K562 (cell line): ENCODE measurements around the gene COX6A2. TPM values are rescaled to one million over a fixed set of nuclear protein-coding genes. Genes with fewer than 3 reads are reported as not detected.
A peak's percentile ranks its signal among the peaks of the same experiment; 100 is the strongest.

Source experiments
- ATF4 ChIP-seq: fragments of 450-650 bp; formaldehyde crosslinking; IDR thresholded peaks from 2 replicates; pipeline ENCODE4 v1.4.0; 2022; ENCODE audit warnings: mild to moderate bottlenecking, moderate library complexity
- ETV6 ChIP-seq, 3 experiments: fragments of 150-350 bp in 1 of 3; sonication (generic) in 1 of 3; formaldehyde crosslinking in 1 of 3; IDR thresholded peaks; 2 replicates each; pipeline versions ENCODE4 v1.6.1 to v1.8.0; 2014 to 2022; ENCODE audit warnings: borderline replicate concordance in 2 of 3, low read depth in 2 of 3, antibody characterized with exemption in 1 of 3, low read length in 1 of 3, mild to moderate bottlenecking in 1 of 3, missing genetic modification reagents in 1 of 3
- EZH2 ChIP-seq: IDR thresholded peaks from 2 replicates; pipeline ENCODE4 v1.6.1; 2012; ENCODE audit warnings: low read depth, mild to moderate bottlenecking, inconsistent platforms, low read length, borderline replicate concordance
- HMBOX1 ChIP-seq: sonication (generic); IDR thresholded peaks from 2 replicates; pipeline ENCODE4 v1.6.1; 2016
- KLF10 ChIP-seq: fragments of 250-450 bp; sonication (Bioruptor Pico); IDR thresholded peaks from 2 replicates; pipeline ENCODE4 v1.6.1; 2021; ENCODE audit warnings: matching md5 sums
- MAZ ChIP-seq, 2 experiments: fragments of 450-650 bp in 1 of 2; sonication (generic) in 1 of 2; formaldehyde crosslinking; IDR thresholded peaks in 1 of 2; conservative IDR thresholded peaks in 1 of 2; 2 replicates each; pipeline versions ENCODE4 v1.4.0 to v1.5.0; 2020; ENCODE audit warnings: mild to moderate bottlenecking in 1 of 2, missing genetic modification reagents in 1 of 2
- MYC ChIP-seq, 2 experiments: fragments of 250-450 bp in 1 of 2; sonication (Bioruptor Pico) in 1 of 2; IDR thresholded peaks; 2 replicates each; pipeline versions ENCODE4 v1.5.1 to v1.6.1; 2012 to 2021; ENCODE audit warnings: low read depth in 2 of 2, borderline replicate concordance in 1 of 2, improper control_type of control experiment in 1 of 2, low read length in 1 of 2, mild to moderate bottlenecking in 1 of 2, moderate library complexity in 1 of 2
- PCBP2 ChIP-seq: fragments of 200-400 bp; formaldehyde crosslinking; IDR thresholded peaks from 2 replicates; pipeline ENCODE4 v1.6.1; 2018; ENCODE audit warnings: low read length, low read depth, mild to moderate bottlenecking, moderate library complexity; ENCODE audit not compliant: poor library complexity, severe bottlenecking
- POLR2AphosphoS5 ChIP-seq: IDR thresholded peaks from 2 replicates; pipeline ENCODE4 v1.6.1; 2011; ENCODE audit warnings: mild to moderate bottlenecking, low read depth, low read length, moderate library complexity; ENCODE audit not compliant: control insufficient read depth, insufficient read depth
- POLR3A ChIP-seq: IDR thresholded peaks from 2 replicates; pipeline ENCODE4 v1.6.1; 2011; ENCODE audit warnings: borderline replicate concordance, mild to moderate bottlenecking, moderate library complexity; ENCODE audit not compliant: insufficient read length, insufficient read depth; ENCODE audit errors: extremely low read depth
- SUPT5H ChIP-seq: fragments of 450-650 bp; IDR thresholded peaks from 2 replicates; pipeline ENCODE4 v1.6.1; 2016
- TCFL5 ChIP-seq: fragments of 250-450 bp; sonication (Bioruptor Pico); conservative IDR thresholded peaks from 2 replicates; pipeline ENCODE4 v1.6.1; 2021; ENCODE audit warnings: mild to moderate bottlenecking, moderate library complexity, matching md5 sums
- ZNF592 ChIP-seq: fragments of 450-650 bp; IDR thresholded peaks from 2 replicates; pipeline ENCODE4 v1.6.1; 2017; ENCODE audit warnings: antibody characterized with exemption, mild to moderate bottlenecking
- polyA plus RNA-seq, 8 experiments: library from polyadenylated mRNA; depleted of rRNA in 4 of 8; stranded (reverse) in 5 of 8; unstranded in 3 of 8; fragments of >200 nt; fragmentation: Nextera tagmentation in 2 of 8; fragmentation: Illumina TruSeq in 1 of 8; extraction: Ambion mirVana in 2 of 8; extraction: Trizol in 1 of 8; gene quantifications; 2 replicates each; pipeline versions ENCODE4 v1.2.1 to v1.2.3, GENCODE V29; 2011 to 2014; ENCODE audit warnings: inconsistent platforms in 1 of 8, missing spikeins in 1 of 8
- total RNA-seq, 7 experiments: library from RNA; depleted of rRNA in 6 of 7; stranded (reverse); fragments of >200 nt in 6 of 7; fragmentation: Illumina TruSeq in 2 of 7; extraction: Trizol in 2 of 7; gene quantifications; 2 replicates each; pipeline versions ENCODE4 v1.2.1 to v1.2.3, GENCODE V29; 2011 to 2021; ENCODE audit warnings: low replicate concordance in 1 of 7
- TF ChIP-seq, protein P1 (sequence below), 2 experiments: fragments of 450-650 bp; conservative IDR thresholded peaks; 2 replicates each; pipeline ENCODE4 v1.6.1; 2017; ENCODE audit warnings: mild to moderate bottlenecking in 2 of 2, moderate library complexity in 2 of 2
- TF ChIP-seq, protein P2 (sequence below): sonication (generic); formaldehyde crosslinking; IDR thresholded peaks from 2 replicates; pipeline ENCODE4 v1.8.1; 2023; ENCODE audit warnings: mild to moderate bottlenecking, missing genetic modification reagents, moderate library complexity

COX6A2 gene
- total and polyA plus RNA-seq, 9 of the 15 experiments (the other 6 are each of a cell fraction or from before 2014, with no cell fraction given), result not detected

DNA sequence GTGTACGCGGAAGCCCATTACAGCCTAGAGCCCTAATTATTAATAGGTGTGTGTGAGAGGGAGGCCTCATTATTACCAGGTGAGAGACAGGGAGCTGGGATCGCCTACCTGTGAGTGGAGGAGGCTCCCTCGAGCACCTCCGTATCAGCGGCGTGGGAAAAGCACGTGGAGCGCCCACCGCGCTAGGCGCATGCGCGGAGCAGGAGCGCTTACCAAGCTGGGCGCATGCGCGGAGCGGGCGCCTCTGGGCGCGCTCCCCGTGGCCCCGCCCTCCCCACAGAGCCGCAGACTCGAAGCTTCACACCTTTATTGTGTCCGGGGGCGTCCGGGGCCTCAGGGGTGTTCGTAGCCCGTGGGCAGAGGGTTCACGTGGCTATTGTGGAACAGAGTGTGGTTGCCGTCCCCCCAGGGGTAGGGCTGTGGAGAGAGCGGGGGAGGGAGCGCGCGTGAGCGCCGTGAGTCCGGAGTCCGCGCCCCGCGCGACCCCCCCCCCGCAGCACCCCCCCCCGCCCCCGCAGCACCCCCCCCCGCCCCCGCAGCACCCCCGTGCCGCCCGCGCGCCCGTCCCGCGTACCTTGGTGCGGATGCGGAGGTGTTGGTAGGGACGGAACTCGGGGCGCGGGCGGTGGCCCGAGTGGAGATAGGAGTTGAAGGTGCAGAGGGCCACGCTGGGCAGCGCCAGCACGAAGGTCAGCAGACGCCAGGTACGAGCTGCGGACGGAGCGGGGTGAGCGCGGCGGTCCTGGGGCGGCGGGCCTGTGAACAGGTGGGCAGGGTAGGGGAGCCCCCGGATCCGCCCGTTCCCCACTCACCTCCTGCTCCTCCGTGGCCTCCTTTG, 500 bp downstream of the COX6A2 start (continued):
- TF ChIP-seq HMBOX1 (no peak), ZNF592 (0 out of 2 replicates have a peak, but pooled peaks have one; percentile 51), ATF4 (CRISPR knock-in tag) (no peak), EZH2 (no peak), MAZ (CRISPR knock-in tag; conservative IDR thresholded peaks at IDR 0.05 in 1 of 2, IDR thresholded peaks at IDR 0.05 in 1 of 2) (peak in 1 of 2 experiments; percentile 43; a peak in 2 of 4 replicates), POLR3A (no peak), POLR2AphosphoS5 (no peak), ETV6 (IDR thresholded peaks at IDR 0.05; ENCODE audit: borderline replicate concordance in 1 of 2, low read depth in 2 of 2, low read length in 1 of 2) (no peak), ETV6 (CRISPR knock-in tag; IDR thresholded peaks at IDR 0.05; ENCODE audit: borderline replicate concordance) (no peak), MYC (IDR thresholded peaks at IDR 0.05; ENCODE audit: low read depth, low read length) (peak; percentile 37; the same call in 1 of the 2 replicates), MYC (CRISPR knock-in tag; IDR thresholded peaks at IDR 0.05; ENCODE audit: borderline replicate concordance, low read depth) (no peak), SUPT5H (no peak), KLF10 (CRISPR knock-in tag) (no peak), PCBP2 (no peak), TCFL5 (CRISPR knock-in tag) (no peak)
- TF ChIP-seq, protein P1, sequence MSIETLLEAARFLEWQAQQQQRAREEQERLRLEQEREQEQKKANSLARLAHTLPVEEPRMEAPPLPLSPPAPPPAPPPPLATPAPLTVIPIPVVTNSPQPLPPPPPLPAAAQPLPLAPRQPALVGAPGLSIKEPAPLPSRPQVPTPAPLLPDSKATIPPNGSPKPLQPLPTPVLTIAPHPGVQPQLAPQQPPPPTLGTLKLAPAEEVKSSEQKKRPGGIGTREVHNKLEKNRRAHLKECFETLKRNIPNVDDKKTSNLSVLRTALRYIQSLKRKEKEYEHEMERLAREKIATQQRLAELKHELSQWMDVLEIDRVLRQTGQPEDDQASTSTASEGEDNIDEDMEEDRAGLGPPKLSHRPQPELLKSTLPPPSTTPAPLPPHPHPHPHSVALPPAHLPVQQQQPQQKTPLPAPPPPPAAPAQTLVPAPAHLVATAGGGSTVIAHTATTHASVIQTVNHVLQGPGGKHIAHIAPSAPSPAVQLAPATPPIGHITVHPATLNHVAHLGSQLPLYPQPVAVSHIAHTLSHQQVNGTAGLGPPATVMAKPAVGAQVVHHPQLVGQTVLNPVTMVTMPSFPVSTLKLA (conservative IDR thresholded peaks at IDR 0.05), result 0 out of 4 replicates have a peak, but pooled peaks have one; percentile 21 to 44
- TF ChIP-seq, protein P2, sequence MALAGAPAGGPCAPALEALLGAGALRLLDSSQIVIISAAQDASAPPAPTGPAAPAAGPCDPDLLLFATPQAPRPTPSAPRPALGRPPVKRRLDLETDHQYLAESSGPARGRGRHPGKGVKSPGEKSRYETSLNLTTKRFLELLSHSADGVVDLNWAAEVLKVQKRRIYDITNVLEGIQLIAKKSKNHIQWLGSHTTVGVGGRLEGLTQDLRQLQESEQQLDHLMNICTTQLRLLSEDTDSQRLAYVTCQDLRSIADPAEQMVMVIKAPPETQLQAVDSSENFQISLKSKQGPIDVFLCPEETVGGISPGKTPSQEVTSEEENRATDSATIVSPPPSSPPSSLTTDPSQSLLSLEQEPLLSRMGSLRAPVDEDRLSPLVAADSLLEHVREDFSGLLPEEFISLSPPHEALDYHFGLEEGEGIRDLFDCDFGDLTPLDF, result no peak
